T-helper 1 cell treated with Interleukin-12 subunit alpha and Interleukin-12 subunit beta and Interleukin-4 antibody, amounts not matched to agents 30 μg/mL and 1 μg/mL, for 36 hours (primary cell): ENCODE measurements around the gene KRT7.
A peak's percentile ranks its signal among the peaks of the same experiment; 100 is the strongest.
"Not testable (repeated sequence)": the region's sequence is repeated elsewhere in the genome, so short reads cannot be mapped to it uniquely, and the experiment has no call there.

Experiments
- H3K27ac Mint-ChIP-seq: one replicate; pipeline ENCODE4 v1.8.0; 2021; ENCODE audit warnings: mild to moderate bottlenecking, mixed read lengths
- H3K27me3 Mint-ChIP-seq: one replicate; pipeline ENCODE4 v1.8.0; 2021; ENCODE audit warnings: low read depth, mixed read lengths
- H3K36me3 Mint-ChIP-seq: one replicate; pipeline ENCODE4 v1.8.0; 2021; ENCODE audit warnings: low read depth, mixed read lengths
- H3K4me1 Mint-ChIP-seq: one replicate; pipeline ENCODE4 v1.8.0; 2021; ENCODE audit warnings: low read depth, mixed read lengths
- H3K4me3 Mint-ChIP-seq: one replicate; pipeline ENCODE4 v1.8.0; 2021; ENCODE audit warnings: mild to moderate bottlenecking, moderate library complexity, mixed read lengths
- H3K9me3 Mint-ChIP-seq: one replicate; pipeline ENCODE4 v1.8.0; 2021; ENCODE audit warnings: mixed read lengths

Gene KRT7

DNA sequence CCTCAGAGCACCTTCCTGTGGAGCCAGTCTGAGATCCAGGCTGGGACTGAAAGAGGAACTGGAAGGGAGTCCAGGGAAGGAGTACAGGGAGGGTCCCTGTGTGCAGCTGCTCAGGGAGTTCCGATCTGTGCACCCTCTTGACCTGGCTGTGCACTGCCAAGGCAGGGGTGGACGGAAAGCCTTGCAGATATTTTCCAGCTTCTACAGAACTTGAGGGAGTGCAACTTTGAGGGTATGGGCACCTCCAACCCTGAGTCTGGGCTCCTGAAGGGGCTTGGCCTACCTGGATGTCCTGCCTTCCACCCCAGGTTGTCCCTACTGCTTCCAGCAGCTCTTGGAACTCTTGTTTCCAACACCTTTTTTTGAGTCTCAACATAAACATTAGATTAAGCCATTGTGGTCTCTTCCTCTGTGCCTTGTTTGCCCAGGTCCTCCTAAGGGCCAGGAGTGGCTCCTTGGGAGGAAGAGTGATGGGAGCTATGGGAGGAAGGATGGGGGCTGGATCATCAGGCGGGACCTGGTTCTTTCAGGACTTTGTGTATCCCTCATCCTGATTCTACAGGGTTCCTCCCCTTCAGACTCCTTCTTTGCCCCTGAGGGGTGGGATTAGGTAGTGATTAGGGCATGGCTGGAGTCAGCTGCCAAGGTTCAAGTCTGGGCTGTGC is 3.5 kb downstream of the KRT7 start:
- H3K4me1 Mint-ChIP-seq = peaks cover 11% of the 10 kb centered on the region

DNA sequence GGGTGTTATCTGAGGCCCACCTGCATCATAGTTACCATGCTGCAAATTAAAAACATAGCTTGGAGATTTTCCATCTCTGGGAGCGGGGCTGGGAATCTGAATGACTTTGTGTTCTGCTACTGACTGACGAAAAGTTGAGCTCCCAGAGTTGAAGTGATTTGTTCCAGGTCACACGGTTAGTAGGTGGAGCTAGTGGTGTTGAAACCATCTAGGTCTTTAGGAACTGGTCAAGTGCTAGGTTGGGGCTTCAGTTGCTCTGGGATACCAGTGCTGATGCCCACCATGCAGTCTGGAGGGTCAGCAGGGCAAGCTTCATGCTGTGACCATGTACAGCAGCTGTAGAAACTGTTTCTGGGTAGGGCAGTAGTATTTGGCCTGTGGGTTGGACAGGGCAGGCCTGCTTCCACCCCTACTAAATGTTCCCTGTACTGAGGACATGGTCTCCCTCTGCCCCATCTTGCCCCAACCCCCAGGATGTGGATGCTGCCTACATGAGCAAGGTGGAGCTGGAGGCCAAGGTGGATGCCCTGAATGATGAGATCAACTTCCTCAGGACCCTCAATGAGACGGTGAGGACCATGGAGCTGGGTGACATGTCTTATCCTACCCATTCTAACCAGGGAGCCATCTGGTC is 5.3 kb downstream of the KRT7 start:
- H3K9me3 Mint-ChIP-seq = no peaks in the 10 kb centered on the region
- H3K27ac Mint-ChIP-seq = no peak overlapping the region
- peaks cover 29% of the 10 kb centered on the region for H3K27me3 Mint-ChIP-seq
- H3K4me1 Mint-ChIP-seq = peaks cover 21% of the 10 kb centered on the region
- no peak overlapping the region for H3K4me3 Mint-ChIP-seq
- H3K36me3 Mint-ChIP-seq = no peaks in the 10 kb centered on the region

More for the DNA sequence above, 3.5 kb downstream of the KRT7 start:
- H3K27me3 Mint-ChIP-seq = peaks cover 44% of the 10 kb centered on the region
- no peak overlapping the region for H3K27ac Mint-ChIP-seq
- H3K36me3 Mint-ChIP-seq = no peaks in the 10 kb centered on the region
- H3K9me3 Mint-ChIP-seq = no peaks in the 10 kb centered on the region
- H3K4me3 Mint-ChIP-seq = no peak overlapping the region

DNA sequence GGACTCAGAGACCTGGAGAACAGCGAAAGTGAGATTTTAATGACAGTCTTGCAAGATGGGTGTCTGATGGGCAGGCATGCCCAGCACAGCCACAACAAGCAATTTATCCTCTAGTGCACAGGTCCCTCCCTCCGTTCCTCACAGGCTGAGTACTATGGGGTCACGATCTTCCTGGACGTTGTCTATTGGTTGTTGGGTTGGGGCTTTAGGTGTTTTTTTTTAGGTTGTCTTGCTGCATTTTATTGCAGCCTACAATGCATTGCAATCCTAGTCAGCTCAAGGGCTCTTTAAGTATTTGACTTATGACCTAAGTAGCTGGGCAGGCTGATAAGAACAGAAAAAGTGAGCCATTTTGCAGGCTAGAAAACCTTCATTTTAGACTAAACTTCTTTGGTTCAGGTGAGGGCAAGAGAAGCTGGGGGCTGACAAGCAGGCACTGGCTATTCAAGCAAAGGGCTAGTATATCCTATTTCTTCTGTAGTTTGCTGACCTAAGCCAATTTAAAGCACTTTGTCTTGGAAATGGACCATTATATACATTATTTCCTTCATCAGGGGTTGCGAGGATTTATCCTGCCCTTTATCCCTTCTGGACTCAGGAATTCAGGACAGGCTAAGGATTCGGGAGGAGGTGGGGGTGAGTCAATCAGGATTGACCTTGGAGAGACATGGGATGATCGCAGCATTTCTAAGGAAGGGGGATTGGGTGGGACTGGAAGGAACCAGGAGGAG is 6.0 kb downstream of the KRT7 start:
- peaks cover 2% of the 10 kb centered on the region for H3K36me3 Mint-ChIP-seq
- no peak overlapping the region for H3K27ac Mint-ChIP-seq
- H3K27me3 Mint-ChIP-seq = peaks cover 24% of the 10 kb centered on the region
- H3K9me3 Mint-ChIP-seq = no peaks in the 10 kb centered on the region
- peaks cover 26% of the 10 kb centered on the region for H3K4me1 Mint-ChIP-seq
- H3K4me3 Mint-ChIP-seq = no peak overlapping the region

DNA sequence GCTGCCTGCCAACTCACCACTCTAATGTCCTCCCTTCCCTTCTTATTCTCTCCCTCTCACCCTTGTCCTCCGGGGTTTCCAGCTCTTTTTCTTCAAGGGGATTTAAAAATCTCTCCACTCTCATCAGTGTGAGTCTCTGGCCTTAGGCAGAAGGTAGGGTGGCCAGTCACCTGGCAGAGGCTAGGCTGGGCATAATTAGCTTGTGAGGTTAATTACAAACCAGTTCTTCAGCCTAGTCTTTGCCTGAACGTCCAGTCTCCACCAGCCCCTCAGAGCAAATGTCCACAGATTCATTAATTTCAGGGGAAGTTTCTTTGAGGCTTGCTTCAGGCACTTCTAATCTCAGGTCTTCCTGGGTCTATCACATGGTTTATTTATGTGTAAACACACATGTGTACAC is 6.7 kb downstream of the KRT7 start:
- Mint-ChIP-seq H3K36me3 (peaks cover 2% of the 10 kb centered on the region), H3K27ac (no peak overlapping the region), H3K4me3 (no peak overlapping the region), H3K4me1 (peaks cover 28% of the 10 kb centered on the region), H3K9me3 (no peaks in the 10 kb centered on the region), H3K27me3 (peaks cover 18% of the 10 kb centered on the region)

DNA sequence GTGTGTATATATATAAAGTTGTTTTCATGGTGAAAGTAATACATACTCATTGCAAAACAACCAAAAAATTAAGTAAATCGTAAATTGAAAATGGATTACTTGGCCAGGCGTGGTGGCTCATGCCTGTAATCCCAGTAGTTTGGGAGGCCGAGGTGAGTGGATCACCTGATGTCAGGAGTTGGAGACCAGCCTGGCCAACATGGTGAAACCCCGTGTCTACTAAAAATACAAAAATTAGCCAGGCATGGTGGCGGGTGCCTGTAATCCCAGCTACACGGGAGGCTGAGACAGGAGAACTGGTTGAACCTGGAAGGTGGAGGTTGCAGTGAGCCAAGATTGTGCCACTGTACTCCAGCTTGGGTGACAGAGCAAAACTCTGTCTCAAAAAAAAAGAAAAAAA is 7.2 kb downstream of the KRT7 start:
- not testable (repeated sequence) for H3K4me3 Mint-ChIP-seq, H3K9me3 Mint-ChIP-seq, H3K36me3 Mint-ChIP-seq, H3K27ac Mint-ChIP-seq
- Mint-ChIP-seq H3K4me1 (peaks cover 32% of the 10 kb centered on the region), H3K27me3 (peaks cover 16% of the 10 kb centered on the region)

DNA sequence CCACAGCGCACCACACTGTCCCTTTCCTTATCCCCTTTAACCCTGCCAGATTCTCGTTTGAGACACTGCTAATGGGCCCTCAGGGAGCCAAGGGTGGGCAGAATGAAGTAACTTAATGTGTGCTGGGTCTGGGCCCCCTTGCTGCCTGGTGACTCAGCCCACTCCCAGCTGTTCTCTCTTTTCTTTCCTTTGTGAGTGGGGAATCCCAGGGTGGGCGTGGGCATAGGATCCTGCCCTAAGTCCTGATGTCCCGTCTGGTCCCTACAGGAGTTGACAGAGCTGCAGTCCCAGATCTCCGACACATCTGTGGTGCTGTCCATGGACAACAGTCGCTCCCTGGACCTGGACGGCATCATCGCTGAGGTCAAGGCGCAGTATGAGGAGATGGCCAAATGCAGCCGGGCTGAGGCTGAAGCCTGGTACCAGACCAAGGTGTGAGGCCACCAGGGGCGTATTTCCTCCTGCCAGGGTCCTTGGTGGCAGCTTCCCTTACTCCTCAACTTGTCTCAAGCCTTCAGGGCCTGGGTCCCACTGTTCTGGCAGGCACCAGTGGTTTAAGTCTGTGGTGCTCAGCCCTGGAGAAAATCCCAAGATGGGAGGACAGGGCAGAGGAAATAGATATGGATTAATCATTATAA is 8.3 kb downstream of the KRT7 start:
- peaks cover 42% of the 10 kb centered on the region for H3K4me1 Mint-ChIP-seq
- H3K4me3 Mint-ChIP-seq = no peak overlapping the region
- no peak overlapping the region for H3K27ac Mint-ChIP-seq
- H3K9me3 Mint-ChIP-seq = no peaks in the 10 kb centered on the region
- H3K36me3 Mint-ChIP-seq = peaks cover 8% of the 10 kb centered on the region
- H3K27me3 Mint-ChIP-seq = peaks cover 12% of the 10 kb centered on the region

DNA sequence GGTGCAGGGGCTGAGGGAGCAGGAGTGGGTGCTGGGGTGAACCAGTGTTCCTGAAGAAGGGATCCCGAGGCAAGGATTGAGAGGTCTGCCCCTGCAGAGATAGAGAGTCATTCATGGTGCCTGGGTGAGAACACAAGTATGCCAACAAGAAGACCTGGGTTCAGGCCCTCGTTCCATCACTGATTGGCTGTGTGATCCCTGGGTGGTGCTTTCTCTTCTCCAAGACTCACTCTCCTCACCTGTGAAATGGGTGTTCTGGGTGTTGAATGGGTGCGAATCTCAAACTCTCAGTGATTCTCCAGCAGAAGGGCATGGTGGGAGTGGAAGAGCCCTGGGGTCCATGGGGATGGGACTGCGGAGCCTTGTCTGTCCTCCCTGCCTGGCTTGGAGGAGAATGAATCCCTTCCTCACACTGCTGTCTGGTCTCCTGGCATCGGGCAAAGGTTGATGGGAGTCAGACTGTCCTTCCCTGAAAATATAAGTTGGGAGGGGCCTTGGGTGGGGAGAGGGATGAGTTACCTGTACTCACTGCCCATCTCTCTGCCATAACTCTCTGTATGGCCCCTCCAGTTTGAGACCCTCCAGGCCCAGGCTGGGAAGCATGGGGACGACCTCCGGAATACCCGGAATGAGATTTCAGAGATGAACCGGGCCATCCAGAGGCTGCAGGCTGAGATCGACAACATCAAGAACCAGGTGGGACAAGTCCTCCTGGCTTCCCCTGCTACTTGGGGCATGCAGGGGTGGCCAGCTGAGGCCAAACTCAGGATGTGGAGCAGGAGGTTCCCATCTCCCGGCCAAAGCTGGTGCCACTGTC is 9.6 kb downstream of the KRT7 start:
- peaks cover 55% of the 10 kb centered on the region for H3K4me1 Mint-ChIP-seq
- H3K27me3 Mint-ChIP-seq = peaks cover 12% of the 10 kb centered on the region
- no peak overlapping the region for H3K4me3 Mint-ChIP-seq
- H3K36me3 Mint-ChIP-seq = peaks cover 20% of the 10 kb centered on the region
- no peaks in the 10 kb centered on the region for H3K9me3 Mint-ChIP-seq
- H3K27ac Mint-ChIP-seq = peak overlapping the region; percentile 100

DNA sequence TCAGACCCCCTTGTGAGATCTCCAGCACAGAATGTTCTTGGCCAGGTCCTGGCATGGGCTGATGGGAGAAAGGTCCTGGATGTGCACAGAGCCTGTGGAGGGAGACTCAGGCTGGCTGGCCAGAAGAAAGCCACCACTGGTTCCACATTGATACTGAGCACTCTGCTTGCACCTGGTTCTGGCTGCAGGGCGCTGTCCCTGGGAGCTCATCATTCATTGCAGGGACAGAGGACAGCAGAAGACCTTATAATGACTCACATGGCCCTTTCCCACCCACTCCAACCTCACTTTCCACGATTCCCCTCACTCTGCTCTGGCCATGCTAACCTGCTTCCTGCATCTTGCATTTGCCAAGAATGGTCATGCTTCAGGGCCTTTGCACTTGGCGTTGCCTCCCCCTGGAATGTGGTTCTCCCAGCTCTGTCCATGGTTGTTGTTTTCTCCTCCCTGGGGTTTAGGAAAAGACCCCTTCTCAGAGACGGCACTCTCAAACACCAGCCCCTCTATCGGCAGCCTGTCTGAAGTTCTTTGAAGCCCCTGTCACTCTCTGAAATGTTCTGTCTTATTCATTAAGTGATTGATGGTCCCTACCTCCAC is 10.3 kb downstream of the KRT7 start:
- Mint-ChIP-seq H3K36me3 (peaks cover 26% of the 10 kb centered on the region), H3K9me3 (no peaks in the 10 kb centered on the region), H3K4me1 (peaks cover 61% of the 10 kb centered on the region), H3K27ac (peak overlapping the region; percentile 100), H3K4me3 (peak overlapping the region; percentile 94), H3K27me3 (peaks cover 12% of the 10 kb centered on the region)

DNA sequence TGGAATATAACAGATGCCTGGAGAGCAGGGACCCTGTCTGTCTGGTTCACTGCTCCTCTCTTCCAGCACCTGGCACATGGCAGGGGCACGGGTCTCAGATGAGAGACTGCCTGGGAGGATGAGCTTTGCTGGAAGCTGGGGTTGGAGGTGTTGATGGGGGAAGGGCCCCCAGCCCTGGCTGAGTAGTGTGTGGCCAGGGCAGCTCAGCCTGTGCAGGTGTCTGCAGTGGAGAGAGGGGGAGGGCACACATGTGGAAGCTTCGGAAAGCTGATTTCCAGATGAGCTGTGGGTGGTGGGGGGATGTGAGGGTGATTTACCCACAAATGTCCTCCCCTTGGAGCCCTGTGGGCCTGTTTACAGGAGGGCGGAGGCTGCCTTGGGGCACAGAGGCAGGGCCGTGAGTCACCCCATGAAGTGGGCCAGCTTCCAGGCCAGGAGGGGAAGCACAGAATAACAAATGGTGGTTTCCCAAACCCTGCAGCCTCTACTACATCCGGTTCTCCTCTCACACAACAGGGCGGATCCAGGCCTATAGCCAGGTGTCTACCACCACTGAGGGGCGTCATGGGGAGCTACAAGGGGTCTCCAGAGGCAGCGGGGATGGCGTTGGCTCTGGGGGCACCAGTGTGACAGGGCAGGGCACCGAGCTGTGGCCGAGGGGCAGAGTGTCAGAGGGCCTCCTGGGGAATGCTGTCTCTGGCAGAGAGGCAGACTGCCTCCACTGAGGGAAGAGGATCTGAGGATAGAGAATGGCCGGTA is 11.0 kb downstream of the KRT7 start:
- Mint-ChIP-seq H3K27ac (peak overlapping the region; percentile 100), H3K4me3 (peak overlapping the region; percentile 94), H3K36me3 (peaks cover 26% of the 10 kb centered on the region), H3K4me1 (peaks cover 65% of the 10 kb centered on the region), H3K9me3 (no peaks in the 10 kb centered on the region), H3K27me3 (peaks cover 8% of the 10 kb centered on the region)

DNA sequence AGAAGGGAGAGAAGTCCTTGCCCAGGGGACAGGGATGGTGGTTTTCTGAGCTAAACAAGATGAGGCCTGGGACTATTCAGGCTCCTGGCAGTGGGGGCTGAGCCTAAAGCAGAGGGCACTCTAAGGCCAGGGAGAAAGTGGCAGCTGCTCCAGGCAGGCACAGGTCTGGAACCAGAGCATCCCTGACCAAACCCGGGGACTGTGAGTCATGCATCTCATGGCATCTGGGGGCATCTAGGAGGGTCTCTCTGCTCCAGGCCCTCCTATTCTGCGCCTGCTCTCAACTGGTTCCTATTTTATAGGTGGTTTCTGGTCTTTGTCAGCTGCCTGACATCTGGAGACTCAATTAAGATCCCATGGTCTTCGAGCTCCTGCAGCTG is 11.6 kb downstream of the KRT7 start:
- peaks cover 30% of the 10 kb centered on the region for H3K36me3 Mint-ChIP-seq
- H3K27me3 Mint-ChIP-seq = peaks cover 6% of the 10 kb centered on the region
- no peaks in the 10 kb centered on the region for H3K9me3 Mint-ChIP-seq
- peaks cover 69% of the 10 kb centered on the region for H3K4me1 Mint-ChIP-seq
- H3K4me3 Mint-ChIP-seq = peak overlapping the region; percentile 94
- H3K27ac Mint-ChIP-seq = peak overlapping the region; percentile 100

DNA sequence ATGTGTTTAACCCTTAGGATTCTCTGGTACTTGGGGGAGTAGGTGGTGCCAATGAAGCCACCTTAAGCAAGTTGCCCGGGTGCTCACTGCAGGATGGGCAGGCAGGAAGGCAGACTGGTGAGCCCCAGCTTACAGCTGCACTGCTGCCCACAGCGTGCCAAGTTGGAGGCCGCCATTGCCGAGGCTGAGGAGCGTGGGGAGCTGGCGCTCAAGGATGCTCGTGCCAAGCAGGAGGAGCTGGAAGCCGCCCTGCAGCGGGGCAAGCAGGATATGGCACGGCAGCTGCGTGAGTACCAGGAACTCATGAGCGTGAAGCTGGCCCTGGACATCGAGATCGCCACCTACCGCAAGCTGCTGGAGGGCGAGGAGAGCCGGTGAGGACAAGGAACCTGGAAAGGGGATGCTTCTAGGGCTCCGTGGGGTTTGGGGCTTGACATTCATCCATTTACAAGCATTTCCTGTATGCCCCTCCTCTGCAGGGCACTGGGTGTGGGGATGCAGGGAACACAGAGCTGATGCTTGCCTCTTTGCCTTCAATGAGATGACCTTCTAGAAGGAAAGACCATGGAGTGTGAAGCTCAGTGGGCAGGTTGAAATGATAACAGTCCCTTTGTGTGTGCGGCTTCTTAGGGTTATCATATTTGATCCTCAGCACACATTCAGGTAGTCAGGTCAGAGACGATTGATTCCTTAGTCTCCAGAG is 12.4 kb downstream of the KRT7 start:
- no peaks in the 10 kb centered on the region for H3K9me3 Mint-ChIP-seq
- peaks cover 7% of the 10 kb centered on the region for H3K27me3 Mint-ChIP-seq
- H3K4me1 Mint-ChIP-seq = peaks cover 73% of the 10 kb centered on the region
- peak overlapping the region; percentile 100 for H3K27ac Mint-ChIP-seq
- peak overlapping the region; percentile 94 for H3K4me3 Mint-ChIP-seq
- peaks cover 35% of the 10 kb centered on the region for H3K36me3 Mint-ChIP-seq

DNA sequence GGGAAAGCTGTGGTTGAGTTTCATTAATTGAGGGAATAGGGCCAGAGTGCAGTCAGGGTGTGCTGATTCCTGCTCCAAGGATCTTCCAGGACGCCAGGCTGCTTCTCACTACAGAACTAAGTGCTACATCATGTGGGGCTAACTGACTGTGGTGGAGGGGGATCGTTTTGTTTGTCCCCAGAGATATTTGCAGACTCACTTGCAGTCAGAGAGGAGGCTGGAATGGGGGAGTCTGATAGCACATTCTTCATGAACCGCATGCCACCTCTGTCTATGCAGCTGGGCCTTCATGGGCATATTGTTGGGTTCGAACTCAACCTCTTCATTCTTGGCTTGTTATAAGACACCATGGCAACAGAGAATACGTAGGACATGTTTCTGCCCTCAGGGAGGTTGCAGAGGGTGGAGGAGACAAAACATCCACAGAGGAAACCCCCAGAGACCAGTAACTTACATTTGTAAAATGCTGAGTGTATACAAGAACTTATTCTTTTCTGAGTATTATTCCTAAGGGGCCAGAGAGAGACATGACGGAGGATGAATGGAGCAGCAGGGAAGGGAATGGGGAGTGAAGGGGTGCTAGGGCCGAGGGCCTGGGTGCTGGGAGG is 13.0 kb downstream of the KRT7 start:
- H3K36me3 Mint-ChIP-seq = peaks cover 40% of the 10 kb centered on the region
- H3K27me3 Mint-ChIP-seq = peaks cover 7% of the 10 kb centered on the region
- no peaks in the 10 kb centered on the region for H3K9me3 Mint-ChIP-seq
- peaks cover 76% of the 10 kb centered on the region for H3K4me1 Mint-ChIP-seq
- H3K4me3 Mint-ChIP-seq = peak overlapping the region; percentile 94
- peak overlapping the region; percentile 100 for H3K27ac Mint-ChIP-seq
